ENCODE measurements around the gene CFAP221.

The CFAP221 gene

GRCh38 chr2:119548516-119549120, 4.4 kb downstream of the CFAP221 start:
- FAIRE-seq (no peak), DNase-seq (ENCODE audit: insufficient read length, low spot score) (no peak)
- TF ChIP-seq POLR2A (IDR thresholded peaks at IDR 0.05; ENCODE audit: low read depth, low read length) (no peak), SPI1 (IDR thresholded peaks at IDR 0.05; ENCODE audit: low read depth, low read length) (no peak)

GRCh38 chr2:119549241-119549640, 5.0 kb downstream of the CFAP221 start:
- DNase-seq (ENCODE audit: insufficient read length, low spot score) (no peak), FAIRE-seq (no peak)

GRCh38 chr2:119550346-119550745, 6.1 kb downstream of the CFAP221 start:
- DNase-seq (ENCODE audit: insufficient read length, low spot score) (no peak), FAIRE-seq (no peak)
- TF ChIP-seq TAF1 (IDR thresholded peaks at IDR 0.05; ENCODE audit: low read depth, low read length) (no peak), POLR2A (IDR thresholded peaks at IDR 0.05; ENCODE audit: low read depth, low read length) (no peak), POU2F2 (IDR thresholded peaks at IDR 0.05; ENCODE audit: low read depth, low read length) (no peak), PAX5 (IDR thresholded peaks at IDR 0.05; ENCODE audit: insufficient read depth, low read length, severe bottlenecking) (no peak), POLR2AphosphoS5 (IDR thresholded peaks at IDR 0.05; ENCODE audit: low read depth, low read length) (no peak), SPI1 (IDR thresholded peaks at IDR 0.05; ENCODE audit: low read depth, low read length) (no peak)

More at GRCh38 chr2:119549241-119549640, 5.0 kb downstream of the CFAP221 start:
- TF ChIP-seq SPI1 (IDR thresholded peaks at IDR 0.05; ENCODE audit: low read depth, low read length) (no peak), POLR2A (IDR thresholded peaks at IDR 0.05; ENCODE audit: low read depth, low read length) (no peak), PAX5 (IDR thresholded peaks at IDR 0.05; ENCODE audit: insufficient read depth, low read length, severe bottlenecking) (no peak), TAF1 (IDR thresholded peaks at IDR 0.05; ENCODE audit: low read depth, low read length) (no peak), POLR2AphosphoS5 (IDR thresholded peaks at IDR 0.05; ENCODE audit: low read depth, low read length) (no peak)

GRCh38 chr2:119550856-119551255, 6.6 kb downstream of the CFAP221 start:
- no peak for TF ChIP-seq POLR2A (IDR thresholded peaks at IDR 0.05; ENCODE audit: low read depth, low read length)
- no peak for TF ChIP-seq PAX5 (IDR thresholded peaks at IDR 0.05; ENCODE audit: insufficient read depth, low read length, severe bottlenecking)
- TF ChIP-seq TAF1 (IDR thresholded peaks at IDR 0.05; ENCODE audit: low read depth, low read length) = no peak
- no peak for TF ChIP-seq SPI1 (IDR thresholded peaks at IDR 0.05; ENCODE audit: low read depth, low read length)
- TF ChIP-seq POLR2AphosphoS5 (IDR thresholded peaks at IDR 0.05; ENCODE audit: low read depth, low read length) = no peak
- TF ChIP-seq POU2F2 (IDR thresholded peaks at IDR 0.05; ENCODE audit: low read depth, low read length) = no peak
- FAIRE-seq = no peak
- no peak for DNase-seq (ENCODE audit: insufficient read length, low spot score)

- TF ChIP-seq SPI1 (IDR thresholded peaks at IDR 0.05; ENCODE audit: low read depth, low read length) (no peak), TAF1 (IDR thresholded peaks at IDR 0.05; ENCODE audit: low read depth, low read length) (no peak), POLR2AphosphoS5 (IDR thresholded peaks at IDR 0.05; ENCODE audit: low read depth, low read length) (no peak), PAX5 (IDR thresholded peaks at IDR 0.05; ENCODE audit: insufficient read depth, low read length, severe bottlenecking) (no peak), POLR2A (IDR thresholded peaks at IDR 0.05; ENCODE audit: low read depth, low read length) (no peak), POU2F2 (IDR thresholded peaks at IDR 0.05; ENCODE audit: low read depth, low read length) (no peak)
- FAIRE-seq (no peak), DNase-seq (ENCODE audit: insufficient read length, low spot score) (no peak)
Observed at GRCh38 chr2:119552902-119553301, 8.7 kb downstream of the CFAP221 start.

- FAIRE-seq (no peak), DNase-seq (ENCODE audit: insufficient read length, low spot score) (no peak)
- TF ChIP-seq POU2F2 (IDR thresholded peaks at IDR 0.05; ENCODE audit: low read depth, low read length) (no peak), POLR2A (IDR thresholded peaks at IDR 0.05; ENCODE audit: low read depth, low read length) (no peak), SPI1 (IDR thresholded peaks at IDR 0.05; ENCODE audit: low read depth, low read length) (no peak), POLR2AphosphoS5 (IDR thresholded peaks at IDR 0.05; ENCODE audit: low read depth, low read length) (no peak), TAF1 (IDR thresholded peaks at IDR 0.05; ENCODE audit: low read depth, low read length) (no peak), PAX5 (IDR thresholded peaks at IDR 0.05; ENCODE audit: insufficient read depth, low read length, severe bottlenecking) (no peak)
Observed at GRCh38 chr2:119553687-119554344, 9.6 kb downstream of the CFAP221 start.

GRCh38 chr2:119565481-119565880, 21.2 kb downstream of the CFAP221 start:
- DNase-seq (ENCODE audit: insufficient read length, low spot score) = no peak
- TF ChIP-seq POU2F2 (IDR thresholded peaks at IDR 0.05; ENCODE audit: low read depth, low read length) (no peak), POLR2AphosphoS5 (IDR thresholded peaks at IDR 0.05; ENCODE audit: low read depth, low read length) (no peak), TAF1 (IDR thresholded peaks at IDR 0.05; ENCODE audit: low read depth, low read length) (no peak), SPI1 (IDR thresholded peaks at IDR 0.05; ENCODE audit: low read depth, low read length) (no peak), PAX5 (IDR thresholded peaks at IDR 0.05; ENCODE audit: insufficient read depth, low read length, severe bottlenecking) (no peak), POLR2A (IDR thresholded peaks at IDR 0.05; ENCODE audit: low read depth, low read length) (no peak)
- no peak for FAIRE-seq

GRCh38 chr2:119567292-119567691, 23.0 kb downstream of the CFAP221 start:
- DNase-seq (ENCODE audit: insufficient read length, low spot score) (no peak), FAIRE-seq (no peak)
- TF ChIP-seq PAX5 (IDR thresholded peaks at IDR 0.05; ENCODE audit: insufficient read depth, low read length, severe bottlenecking) = no peak

GRCh38 chr2:119574108-119574815, 30.0 kb downstream of the CFAP221 start:
- TF ChIP-seq SPI1 (IDR thresholded peaks at IDR 0.05; ENCODE audit: low read depth, low read length) (no peak), POU2F2 (IDR thresholded peaks at IDR 0.05; ENCODE audit: low read depth, low read length) (no peak), POLR2AphosphoS5 (IDR thresholded peaks at IDR 0.05; ENCODE audit: low read depth, low read length) (no peak), PAX5 (IDR thresholded peaks at IDR 0.05; ENCODE audit: insufficient read depth, low read length, severe bottlenecking) (no peak), POLR2A (IDR thresholded peaks at IDR 0.05; ENCODE audit: low read depth, low read length) (no peak), TAF1 (IDR thresholded peaks at IDR 0.05; ENCODE audit: low read depth, low read length) (no peak)
- FAIRE-seq = peak; percentile 48
- no peak for DNase-seq (ENCODE audit: insufficient read length, low spot score)
